GM12891 (cell line): ENCODE measurements around the gene TSC22D2.

Experiments
- DNase-seq: peaks from one replicate; pipeline ENCODE4 v3.0.0; 2011; ENCODE audit warnings: low spot score; ENCODE audit not compliant: insufficient read length
- FAIRE-seq: peaks from 2 replicates; lab custom pipeline; 2011; peaks lifted over from hg19 to GRCh38; lab: Jason Lieb, UNC
- PAX5 ChIP-seq: IDR thresholded peaks from 2 replicates; pipeline ENCODE4 v1.6.1; 2011; ENCODE audit warnings: low read length, moderate library complexity, mild to moderate bottlenecking; ENCODE audit not compliant: insufficient read depth, severe bottlenecking
- POLR2A ChIP-seq: IDR thresholded peaks from 2 replicates; pipeline ENCODE4 v1.6.1; 2011; ENCODE audit warnings: low read depth, low read length, control low read depth
- POLR2AphosphoS5 ChIP-seq: IDR thresholded peaks from 2 replicates; pipeline ENCODE4 v1.6.1; 2011; ENCODE audit warnings: low read depth, low read length, control low read depth
- POU2F2 ChIP-seq: IDR thresholded peaks from 2 replicates; pipeline ENCODE4 v1.6.1; 2011; ENCODE audit warnings: low read depth, mild to moderate bottlenecking, control low read depth, low read length, moderate library complexity
- SPI1 ChIP-seq: IDR thresholded peaks from 2 replicates; pipeline ENCODE4 v1.6.1; 2011; ENCODE audit warnings: low read depth, low read length, control low read depth
- TAF1 ChIP-seq: IDR thresholded peaks from 2 replicates; pipeline ENCODE4 v1.6.1; 2011; ENCODE audit warnings: low read depth, low read length, control low read depth

The TSC22D2 gene

GRCh38 chr3:150401285-150401684 lies 6.8 kb upstream of the TSC22D2 start:
- no peak for FAIRE-seq
- TF ChIP-seq POU2F2 = no peak
- TF ChIP-seq PAX5 = no peak
- no peak for TF ChIP-seq POLR2AphosphoS5
- no peak for TF ChIP-seq POLR2A
- TF ChIP-seq TAF1 = no peak
- TF ChIP-seq SPI1 = no peak
- no peak for DNase-seq

- DNase-seq = no peak
- no peak for TF ChIP-seq POLR2AphosphoS5
- TF ChIP-seq POLR2A = no peak
- TF ChIP-seq POU2F2 = no peak
- TF ChIP-seq PAX5 = no peak
- no peak for TF ChIP-seq SPI1
- no peak for TF ChIP-seq TAF1
- FAIRE-seq = no peak
Observed at GRCh38 chr3:150402217-150402616, 5.9 kb upstream of the TSC22D2 start.

GRCh38 chr3:150404023-150404422 lies 4.1 kb upstream of the TSC22D2 start:
- no peak for TF ChIP-seq POLR2AphosphoS5
- TF ChIP-seq SPI1 = no peak
- no peak for TF ChIP-seq PAX5
- FAIRE-seq = no peak
- no peak for DNase-seq

GRCh38 chr3:150407051-150407807 lies 869 bp upstream of the TSC22D2 start:
- no peak for DNase-seq
- no peak for FAIRE-seq
- TF ChIP-seq PAX5 (no peak), POLR2AphosphoS5 (no peak), SPI1 (no peak), POU2F2 (no peak), TAF1 (no peak), POLR2A (no peak)

- no peak for TF ChIP-seq POU2F2
- TF ChIP-seq POLR2A = no peak
- no peak for TF ChIP-seq SPI1
- TF ChIP-seq PAX5 = no peak
- no peak for TF ChIP-seq TAF1
- TF ChIP-seq POLR2AphosphoS5 = no peak
- FAIRE-seq (no peak), DNase-seq (no peak)
Observed at GRCh38 chr3:150407808-150408220, 284 bp upstream of the TSC22D2 start.

- no peak for FAIRE-seq
- TF ChIP-seq PAX5 = no peak
- peak; percentile 62; the same call in 1 of the 2 replicates for TF ChIP-seq TAF1
- DNase-seq = no peak
Observed at GRCh38 chr3:150409125-150409511, 1.0 kb downstream of the TSC22D2 start.

- no peak for TF ChIP-seq POLR2A
- TF ChIP-seq TAF1 = no peak
- TF ChIP-seq POU2F2 = no peak
- no peak for TF ChIP-seq PAX5
- no peak for TF ChIP-seq SPI1
- TF ChIP-seq POLR2AphosphoS5 = no peak
- DNase-seq (peak; percentile 34), FAIRE-seq (peak; percentile 16)
Observed at GRCh38 chr3:150409512-150410310, 1.6 kb downstream of the TSC22D2 start.

GRCh38 chr3:150410311-150411105 lies 2.4 kb downstream of the TSC22D2 start:
- FAIRE-seq (peak; percentile 85), DNase-seq (peak; percentile 3)

GRCh38 chr3:150411106-150411460 lies 3.0 kb downstream of the TSC22D2 start:
- FAIRE-seq (no peak), DNase-seq (no peak)
- TF ChIP-seq TAF1 (no peak), POU2F2 (no peak), PAX5 (no peak), POLR2AphosphoS5 (no peak), SPI1 (no peak), POLR2A (no peak)

More at GRCh38 chr3:150410311-150411105, 2.4 kb downstream of the TSC22D2 start:
- TF ChIP-seq SPI1 (no peak), POLR2A (no peak), PAX5 (no peak), POU2F2 (no peak), TAF1 (no peak), POLR2AphosphoS5 (no peak)

- FAIRE-seq = no peak
- TF ChIP-seq TAF1 (no peak), POU2F2 (no peak)
Observed at GRCh38 chr3:150411546-150411945, 3.4 kb downstream of the TSC22D2 start.

More at GRCh38 chr3:150411546-150411945, 3.4 kb downstream of the TSC22D2 start:
- DNase-seq = no peak
